T-helper 22 cell (primary cell): ENCODE data around the gene MAPK8.

Experiments used
- DNase-seq: peaks from one replicate; pipeline ENCODE4 v3.0.0-alpha.2; 2020; ENCODE audit warnings: low read depth

Gene MAPK8

DNA sequence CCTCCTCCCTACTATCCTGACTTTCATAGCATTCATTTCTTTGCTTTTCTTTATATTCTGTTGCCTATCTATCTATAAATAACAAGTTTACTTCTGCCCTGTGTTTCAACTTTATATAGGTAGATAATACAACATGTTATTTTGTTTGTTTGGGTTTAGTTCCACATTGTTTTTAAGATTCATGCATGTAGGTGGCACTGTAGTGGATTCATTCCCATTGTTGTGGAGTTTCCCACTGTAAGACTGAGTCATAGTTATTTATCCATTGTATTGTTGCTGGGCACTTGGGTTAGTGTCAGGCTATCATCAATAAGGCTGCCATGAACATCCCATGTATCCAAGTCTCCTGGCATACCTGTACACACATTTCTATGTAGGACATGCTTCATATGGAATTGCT is 170.7 kb downstream of the MAPK8 start:
- no peak for DNase-seq

DNA sequence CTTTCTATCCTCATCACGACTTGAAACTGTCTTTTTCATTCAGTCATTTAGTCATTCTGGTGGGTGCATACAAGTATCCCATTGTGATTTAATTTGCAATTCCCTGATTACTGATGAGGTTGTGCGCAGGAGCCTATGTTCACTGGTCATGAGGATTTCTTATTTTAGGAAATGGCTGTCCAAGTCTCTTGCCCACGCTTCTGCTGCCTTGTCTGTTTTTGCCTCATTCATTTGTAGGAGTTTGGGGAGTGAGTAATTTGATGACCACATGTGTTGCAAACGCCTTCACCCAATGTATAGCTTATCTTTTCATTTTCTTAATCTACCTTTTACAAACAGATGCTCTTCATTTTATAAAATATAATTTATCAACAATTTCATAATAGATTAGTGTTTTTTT is 171.1 kb downstream of the MAPK8 start:
- no peak for DNase-seq

DNA sequence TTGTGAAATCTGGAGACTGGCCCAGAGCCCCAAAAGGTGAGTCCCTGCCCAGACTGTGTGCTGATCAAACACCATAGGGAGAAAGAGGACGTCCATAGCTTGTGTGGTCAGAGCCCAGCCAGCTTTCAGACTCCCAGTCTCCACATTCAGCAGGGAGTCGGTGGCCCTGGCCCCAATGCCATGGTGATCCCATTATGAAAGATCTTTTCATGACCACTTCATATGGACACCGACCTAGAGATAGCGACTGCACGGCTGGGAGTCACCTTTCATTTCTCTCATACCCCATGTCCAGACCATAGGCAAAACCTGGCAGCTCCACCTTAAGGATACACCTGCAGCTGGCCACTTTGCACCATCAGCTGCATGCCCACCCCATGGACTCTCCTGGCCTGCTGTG is 172.0 kb downstream of the MAPK8 start:
- no peak for DNase-seq

DNA sequence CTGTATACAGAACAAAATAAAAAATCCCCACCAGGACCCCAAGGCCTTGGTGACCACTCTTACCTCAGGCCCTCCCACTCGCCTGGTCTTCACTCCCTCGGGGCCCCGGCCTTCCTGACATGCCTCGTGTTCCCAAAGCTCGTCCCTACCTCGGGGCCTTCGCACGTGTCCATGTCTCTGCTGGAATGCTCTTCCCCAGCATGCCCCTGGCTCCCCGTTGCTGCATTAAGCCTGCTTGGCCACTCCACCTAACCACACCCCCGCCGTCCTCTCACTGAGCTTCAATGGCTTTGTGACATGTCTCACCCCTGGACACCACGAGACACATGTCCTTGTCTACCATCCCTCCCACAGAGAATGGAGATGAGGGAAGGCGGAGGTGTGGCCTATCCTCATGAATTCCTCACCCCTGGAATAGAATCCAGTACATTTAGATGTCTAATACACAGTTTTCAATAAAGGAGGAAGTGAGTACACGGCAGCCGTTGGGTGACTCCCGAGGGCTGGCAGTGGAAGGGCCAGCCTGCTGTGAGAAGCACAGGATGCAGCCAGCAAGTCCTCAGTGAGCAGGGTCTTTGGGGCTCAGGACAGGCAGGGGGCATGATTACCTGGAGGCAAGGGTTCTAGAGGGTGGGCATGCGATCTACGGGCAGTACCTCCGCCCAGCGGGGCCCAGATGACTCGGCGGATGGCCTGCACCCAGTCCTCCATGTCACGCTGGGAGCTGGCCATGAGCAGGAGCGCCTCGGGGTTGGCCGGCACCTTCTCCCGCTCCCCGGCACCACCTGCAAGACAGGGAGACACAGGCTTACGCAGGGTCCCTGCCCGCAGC is 172.7 kb downstream of the MAPK8 start:
- no peak for DNase-seq

DNA sequence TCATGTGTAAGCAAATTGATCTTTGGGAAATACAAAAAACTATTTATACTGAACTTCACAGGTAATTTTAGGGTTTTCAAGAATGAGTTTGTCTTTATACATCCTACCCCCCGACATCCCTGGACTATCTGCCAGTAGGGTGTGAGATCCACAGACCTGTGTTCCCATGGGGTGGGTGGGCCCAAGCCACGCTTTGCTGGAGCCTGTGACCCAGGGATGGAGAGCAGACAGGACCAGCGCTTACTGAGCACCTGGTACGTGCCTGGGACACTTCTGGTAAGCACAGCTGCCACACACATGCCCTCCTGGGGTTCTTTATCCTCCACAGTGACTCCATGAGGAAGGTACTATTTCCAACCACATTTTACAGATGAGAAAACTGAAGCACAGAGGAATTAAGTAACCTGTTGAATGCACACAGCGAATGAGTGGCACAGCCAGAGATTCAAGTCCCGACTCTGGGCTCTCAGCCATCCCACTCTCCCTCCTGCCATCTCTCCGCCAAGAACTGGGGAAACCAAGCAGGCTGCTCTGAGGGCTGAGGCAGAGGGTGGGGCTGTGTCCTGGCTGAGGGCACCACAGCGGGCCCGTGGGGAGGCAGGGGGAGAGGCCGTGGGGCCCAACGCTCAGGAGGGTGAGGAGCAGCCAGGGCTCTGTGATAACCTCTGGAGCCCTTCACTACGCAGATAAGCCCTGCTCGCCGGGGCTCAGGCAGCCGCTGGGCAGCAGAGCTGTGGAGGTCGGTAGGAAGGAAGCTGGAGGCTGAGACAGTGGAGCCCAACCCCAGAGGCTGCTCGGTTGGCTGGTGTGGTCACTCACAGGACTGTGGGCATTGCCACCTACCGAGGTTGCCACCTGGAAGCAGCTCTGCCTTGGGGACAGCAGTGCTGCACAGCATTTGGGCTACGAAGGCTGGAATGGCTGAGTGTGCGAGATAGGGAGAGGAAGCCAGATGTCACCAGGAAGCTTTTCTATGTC is 174.2 kb downstream of the MAPK8 start:
- DNase-seq, result no peak

DNA sequence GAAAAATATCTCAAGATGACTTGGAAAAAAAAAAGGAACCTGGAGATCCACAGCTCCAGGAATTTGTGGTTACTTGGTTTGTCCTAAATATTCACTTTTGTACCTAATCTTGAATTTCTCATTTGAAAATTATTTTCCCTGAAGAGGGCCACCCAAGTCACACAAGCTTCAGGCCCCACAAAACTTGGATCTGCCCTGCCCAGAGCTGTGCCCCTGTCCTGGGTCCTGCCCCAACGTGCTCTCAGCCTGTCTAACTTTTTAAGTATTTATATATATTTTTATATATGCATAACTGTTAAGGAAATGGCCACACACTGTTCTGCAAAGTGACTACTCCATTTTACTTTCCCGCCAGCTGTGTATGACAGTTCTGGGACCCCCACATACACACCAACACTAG is 174.9 kb downstream of the MAPK8 start:
- DNase-seq, result no peak

DNA sequence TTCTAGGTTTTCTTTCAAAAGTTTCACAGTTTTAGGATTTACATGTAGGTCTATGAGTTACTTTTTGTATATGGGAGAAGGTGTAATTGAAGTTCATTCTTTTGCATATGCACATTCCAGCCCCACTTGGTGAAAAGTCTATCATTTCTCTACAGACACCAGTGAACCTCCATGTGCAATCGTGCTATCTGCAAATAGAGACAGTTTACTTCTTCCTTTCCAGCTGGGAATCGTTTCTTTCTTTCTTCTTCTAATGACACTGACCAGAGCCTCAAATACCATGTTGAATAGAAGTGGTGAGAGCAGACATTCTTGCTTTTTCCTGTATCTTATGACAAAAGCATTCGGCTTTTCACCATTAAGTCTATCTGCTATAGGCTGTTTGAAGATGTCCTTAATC is 175.7 kb downstream of the MAPK8 start:
- no peak for DNase-seq

DNA sequence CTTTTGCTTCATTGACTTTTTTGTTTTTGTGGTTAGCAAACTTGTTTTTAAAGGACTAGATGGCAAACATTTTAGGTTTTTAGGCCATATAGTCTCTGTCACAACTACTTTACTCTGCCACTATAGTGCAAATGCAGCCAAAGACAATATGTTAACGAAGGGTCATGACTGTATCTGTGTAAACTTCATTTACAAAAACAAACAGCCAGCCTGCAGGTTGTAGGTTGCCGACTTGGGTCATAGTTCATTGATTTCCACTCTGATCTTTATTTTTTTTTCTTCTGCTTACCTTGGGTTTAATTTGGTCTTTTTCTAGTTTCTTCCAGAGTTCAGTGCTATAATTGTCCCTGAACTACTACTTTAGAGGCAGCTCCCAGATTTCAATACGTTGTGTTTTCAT is 178.4 kb downstream of the MAPK8 start:
- DNase-seq, result no peak

DNA sequence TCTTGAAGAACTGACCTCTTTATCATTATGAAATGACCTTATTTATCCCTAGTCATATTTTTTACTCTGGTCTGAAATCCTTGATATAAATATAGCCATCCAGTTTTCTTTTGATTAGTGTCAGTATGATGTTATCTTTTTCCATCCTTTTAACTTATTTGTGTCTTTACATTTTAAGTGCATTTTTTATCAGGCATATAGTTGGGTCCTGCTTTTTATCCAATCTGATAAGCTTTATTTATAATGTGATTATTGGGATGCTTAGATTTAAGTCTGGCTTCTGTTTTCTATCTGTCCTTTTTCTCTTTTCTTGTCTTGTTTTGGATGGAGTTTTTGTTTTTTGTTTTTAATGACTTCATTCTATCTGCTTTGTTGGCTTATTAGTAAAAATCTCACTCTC is 179.2 kb downstream of the MAPK8 start:
- no peak for DNase-seq

DNA sequence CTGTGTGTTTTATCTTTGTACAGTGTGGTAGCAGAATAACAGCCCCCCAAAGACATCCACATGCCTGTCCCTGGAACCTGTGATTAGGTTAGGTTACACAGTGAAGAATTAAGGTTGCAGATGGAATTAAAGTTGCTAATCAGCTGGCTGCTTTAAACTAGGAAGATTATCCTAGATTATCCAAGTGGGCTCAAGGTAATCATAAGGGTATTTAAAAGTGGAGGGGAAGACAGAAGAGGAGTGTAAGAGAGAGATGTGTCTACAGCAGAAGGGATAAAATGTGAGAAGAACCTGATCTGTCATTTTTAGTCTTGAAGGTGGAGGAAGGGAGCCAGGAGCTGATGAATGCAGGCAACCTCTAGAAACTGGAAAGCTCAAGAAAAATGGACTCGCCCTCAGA is 180.8 kb downstream of the MAPK8 start:
- no peak for DNase-seq
